Adrenal gland (tissue), 12 donors: ENCODE measurements around the gene SERGEF. TPM values are rescaled to one million over a fixed set of nuclear protein-coding genes. Genes with fewer than 3 reads are reported as not detected.

Source experiments
- DNase-seq, 7 donors: peaks; one replicate each; pipeline ENCODE4 v3.0.0-alpha.2; 2019 to 2020
- H3K27ac ChIP-seq, 5 donors: fragments of 200-600 bp; sonication (generic) in 4 of 5; 1 replicate in 3 of 5; 2 replicates in 2 of 5; pipeline versions ENCODE4 v1.5.1 to v1.8.0; 2016 to 2020; ENCODE audit warnings: mild to moderate bottlenecking in 1 of 5
- H3K27me3 ChIP-seq: fragments of 200-600 bp; 2 replicates; pipeline ENCODE4 v1.8.0; 2021
- H3K36me3 ChIP-seq, 2 donors: fragments of 200-600 bp; replicated peaks in 1 of 2; 1 replicate in 1 of 2; 2 replicates in 1 of 2; pipeline versions ENCODE4 v1.5.1 to v1.8.0; 2018 to 2022
- H3K4me1 ChIP-seq, 2 donors: fragments of 200-600 bp; replicated peaks in 1 of 2; 1 replicate in 1 of 2; 2 replicates in 1 of 2; pipeline versions ENCODE4 v1.5.1 to v1.8.0; 2018 to 2021
- H3K4me3 ChIP-seq, 4 donors: fragments of 200-600 bp; sonication (generic) in 3 of 4; one replicate each; pipeline ENCODE4 v1.5.1; 2016 to 2018
- H3K9me3 ChIP-seq, 3 donors: fragments of 200-600 bp; sonication (generic) in 1 of 3; replicated peaks in 1 of 3; 1 replicate in 2 of 3; 2 replicates in 1 of 3; pipeline versions ENCODE4 v1.5.1 to v1.8.0; 2016 to 2021
- POLR2A ChIP-seq, 2 donors: fragments of 450-650 bp; IDR thresholded peaks; one replicate each; pipeline ENCODE4 v1.6.1; 2017; ENCODE audit warnings: antibody characterized with exemption in 2 of 2, mild to moderate bottlenecking in 2 of 2, moderate library complexity in 1 of 2
- WGBS, 4 donors: extraction: QIAGEN DNeasy Blood & Tissue Kit in 2 of 4; methylation state at CpG; one replicate each; pipeline versions ENCODE4 v1.1.5 to v1.1.7; 2013 to 2017; 5-methylcytosine and 5-hydroxymethylcytosine counted together
- intact Hi-C, 2 donors: fragments of 100-400 bp; cut with DNase I; formaldehyde crosslinking; loops; one replicate each; pipeline versions ENCODE4 v1.14.1 to v1.15.0; 2022 to 2023
- polyA plus RNA-seq, 3 donors: library from polyadenylated mRNA; stranded (reverse); fragments of 200-250 nt in 2 of 3; fragments of 350-450 nt in 1 of 3; fragmentation: Illumina TruSeq in 1 of 3; extraction: RNeasy Lipid Tissue Mini Kit (QIAGEN cat#74804) in 1 of 3; gene quantifications; one replicate each; pipeline ENCODE4 v1.2.3, GENCODE V29; 2013 to 2014
- total RNA-seq, 9 donors: library from RNA; depleted of rRNA in 4 of 9; stranded (reverse); fragments of >200 nt in 4 of 9; fragments of 120-200 nt in 1 of 9; fragmentation: NEBNext Ultra II Directional in 1 of 9; extraction: Animal tissue kit (Norgen Biotek cat#: 25700) in 1 of 9; gene quantifications; one replicate each; pipeline versions ENCODE4 v1.1.0 to v1.2.4, GENCODE V29; 2013 to 2023
- TF ChIP-seq, protein P1 (sequence below), 6 experiments: fragments of 450-650 bp in 4 of 6; fragments of 200-600 bp in 2 of 6; sonication (generic) in 1 of 6; IDR thresholded peaks; 1 replicate in 5 of 6; 2 replicates in 1 of 6; pipeline versions ENCODE4 v1.5.1 to v1.8.0; 2016 to 2021; ENCODE audit warnings: antibody characterized with exemption in 6 of 6, mild to moderate bottlenecking in 2 of 6, moderate library complexity in 1 of 6
- donor health status: healthy with polysubstance abuse.
- donor health status: Bipolar disorder and iron deficiency.
- donor health status: DM: yes; HTN: yes; CAD: no.
- donor health status: DM: no; HTN: no; CAD: no.
- donor health status: DM: no; HTN: no; CAD: no.
- donor health status: DM: yes; HTN: yes; CAD: no.

SERGEF gene
- total and polyA plus RNA-seq, 12 donors = 21.7 to 216 (median 38.4) TPM

DNA sequence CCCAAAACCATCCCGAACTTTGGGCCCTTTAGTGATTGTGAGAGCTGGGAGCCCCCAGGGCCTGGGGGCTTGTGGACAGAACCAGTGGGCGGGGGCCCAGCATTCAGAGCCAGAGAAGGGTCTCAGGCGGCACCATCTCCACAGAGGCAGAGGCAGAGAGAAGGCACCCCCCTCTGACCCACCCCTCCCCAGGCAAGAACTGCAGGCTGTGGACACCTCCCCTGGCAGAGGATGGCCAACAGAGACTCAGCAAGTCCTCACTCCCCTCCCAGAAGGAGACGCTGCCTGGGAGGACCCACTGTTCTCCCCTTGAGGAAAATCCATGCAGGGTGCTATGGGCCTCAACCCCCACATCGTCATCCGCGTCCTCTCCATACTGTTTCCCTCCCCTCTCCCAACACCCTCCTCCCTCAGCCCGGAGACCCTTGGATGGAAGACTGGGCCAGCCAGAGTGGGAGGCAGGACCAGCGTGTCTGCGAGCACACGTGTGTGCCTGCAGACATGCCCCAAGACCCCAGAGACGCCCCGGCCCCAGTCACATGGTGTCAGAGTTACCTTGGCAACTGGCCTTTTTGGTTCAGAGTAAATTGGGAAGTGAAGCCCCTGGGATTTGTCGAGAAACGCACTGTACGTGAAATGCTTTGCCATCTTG, 235.6 kb downstream of the SERGEF start:
- Histone ChIP-seq H3K36me3 (no peaks in the 10 kb centered on the region), H3K4me3 (no peak overlapping the region), H3K9me3 (no peaks in the 10 kb centered on the region), H3K4me1 (no peaks in the 10 kb centered on the region), H3K27me3 (no peaks in the 10 kb centered on the region), H3K27ac (no peak overlapping the region)
- TF ChIP-seq, protein P1, sequence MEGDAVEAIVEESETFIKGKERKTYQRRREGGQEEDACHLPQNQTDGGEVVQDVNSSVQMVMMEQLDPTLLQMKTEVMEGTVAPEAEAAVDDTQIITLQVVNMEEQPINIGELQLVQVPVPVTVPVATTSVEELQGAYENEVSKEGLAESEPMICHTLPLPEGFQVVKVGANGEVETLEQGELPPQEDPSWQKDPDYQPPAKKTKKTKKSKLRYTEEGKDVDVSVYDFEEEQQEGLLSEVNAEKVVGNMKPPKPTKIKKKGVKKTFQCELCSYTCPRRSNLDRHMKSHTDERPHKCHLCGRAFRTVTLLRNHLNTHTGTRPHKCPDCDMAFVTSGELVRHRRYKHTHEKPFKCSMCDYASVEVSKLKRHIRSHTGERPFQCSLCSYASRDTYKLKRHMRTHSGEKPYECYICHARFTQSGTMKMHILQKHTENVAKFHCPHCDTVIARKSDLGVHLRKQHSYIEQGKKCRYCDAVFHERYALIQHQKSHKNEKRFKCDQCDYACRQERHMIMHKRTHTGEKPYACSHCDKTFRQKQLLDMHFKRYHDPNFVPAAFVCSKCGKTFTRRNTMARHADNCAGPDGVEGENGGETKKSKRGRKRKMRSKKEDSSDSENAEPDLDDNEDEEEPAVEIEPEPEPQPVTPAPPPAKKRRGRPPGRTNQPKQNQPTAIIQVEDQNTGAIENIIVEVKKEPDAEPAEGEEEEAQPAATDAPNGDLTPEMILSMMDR (IDR thresholded peaks at IDR 0.05) = no peak
- TF ChIP-seq POLR2A (IDR thresholded peaks at IDR 0.05) = no peak
- intact Hi-C loops = no loop called here
- no peak for DNase-seq
- WGBS, 4 donors = 80 to 92% (median 88%) methylated on average over 13 to 16 of the region's 16 CpGs

DNA sequence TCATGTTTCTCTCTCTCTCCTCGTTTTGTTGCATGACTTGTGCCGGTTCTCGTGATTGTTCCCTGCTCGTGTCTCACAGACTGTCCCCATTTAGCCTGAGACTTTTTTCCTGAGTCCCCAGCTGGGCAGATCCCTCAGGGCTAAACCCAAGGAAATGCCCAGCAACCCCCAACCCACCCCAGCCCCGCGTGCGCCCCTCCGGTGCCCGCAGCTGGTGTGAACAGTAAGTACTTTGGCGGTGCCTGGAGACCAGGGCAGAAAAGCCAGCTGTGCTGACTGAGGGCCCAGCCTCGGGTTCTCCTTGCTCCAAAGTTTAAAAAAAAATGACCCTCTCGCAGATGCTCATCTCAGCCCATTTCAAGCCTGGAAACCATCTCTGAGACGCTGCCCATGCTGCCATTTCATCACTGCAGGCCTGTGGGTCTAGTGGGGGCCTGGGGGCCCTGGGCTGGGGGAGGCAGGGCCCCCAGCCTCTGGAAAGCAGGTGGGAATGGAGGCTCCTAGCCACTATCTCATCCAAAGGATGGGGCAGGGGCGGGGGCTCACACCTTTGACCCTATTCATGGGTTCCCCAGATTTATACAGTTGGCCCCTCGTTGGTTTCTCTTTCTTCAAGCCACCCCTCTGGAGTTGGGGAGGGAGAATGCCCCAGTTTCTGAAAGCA, 236.5 kb downstream of the SERGEF start:
- Histone ChIP-seq H3K4me3 (no peak overlapping the region), H3K27me3 (no peaks in the 10 kb centered on the region), H3K9me3 (no peaks in the 10 kb centered on the region), H3K36me3 (no peaks in the 10 kb centered on the region), H3K4me1 (no peaks in the 10 kb centered on the region), H3K27ac (no peak overlapping the region)
- no peak for DNase-seq
- intact Hi-C loops = no loop called here
- TF ChIP-seq, protein P1 (IDR thresholded peaks at IDR 0.05) = no peak
- no peak for TF ChIP-seq POLR2A (IDR thresholded peaks at IDR 0.05)
- 78 to 91% (median 84%) methylated on average over 13 to 15 of the region's 15 CpGs for WGBS, 4 donors

DNA sequence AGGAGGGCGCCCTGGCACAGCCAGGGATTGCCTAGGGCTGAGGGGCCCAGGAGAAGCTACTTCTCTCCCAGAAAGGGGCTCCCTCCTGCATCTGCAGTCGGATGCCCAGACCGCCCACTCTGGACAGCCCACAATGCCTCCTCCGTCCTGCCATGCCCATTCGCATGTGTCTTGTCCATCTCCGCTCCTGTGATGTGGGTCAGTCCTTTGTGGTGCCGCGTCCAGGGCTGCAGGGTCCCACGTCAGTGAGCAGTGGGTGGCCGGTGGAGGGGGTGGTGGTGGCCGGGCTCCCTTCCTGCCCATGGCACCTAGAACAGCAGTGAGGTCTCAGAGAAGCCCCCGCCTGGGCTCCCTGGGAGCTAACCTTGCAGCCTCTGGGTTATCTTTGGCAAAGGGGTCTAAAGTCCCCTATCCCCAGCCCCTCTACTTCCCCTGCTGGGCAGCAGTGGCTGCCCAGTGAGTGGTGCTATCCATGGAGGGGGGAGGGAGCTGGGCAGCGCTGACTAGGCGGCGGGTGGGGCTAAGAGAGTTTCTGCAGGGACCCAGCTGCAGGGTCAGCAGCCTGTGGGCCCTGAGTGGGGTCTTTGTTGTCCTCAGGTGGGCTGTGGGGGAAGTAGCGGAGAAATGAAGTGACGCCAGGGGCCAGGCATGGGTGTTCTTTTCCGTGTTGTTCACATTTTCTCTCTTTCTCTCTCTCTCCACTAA, 237.2 kb downstream of the SERGEF start:
- H3K9me3 ChIP-seq = no peaks in the 10 kb centered on the region
- no peaks in the 10 kb centered on the region for H3K27me3 ChIP-seq
- 84 to 91% (median 87%) methylated on average over 4 to 18 of the region's 18 CpGs for WGBS, 4 donors
- TF ChIP-seq, protein P1 (IDR thresholded peaks at IDR 0.05) = no peak
- TF ChIP-seq POLR2A (IDR thresholded peaks at IDR 0.05) = no peak
- intact Hi-C loops = no loop called here
- H3K27ac ChIP-seq = no peak overlapping the region
- H3K36me3 ChIP-seq = no peaks in the 10 kb centered on the region
- peak in 1 of 7 donors; percentile 4 for DNase-seq
- no peak overlapping the region for H3K4me3 ChIP-seq
- no peaks in the 10 kb centered on the region for H3K4me1 ChIP-seq

DNA sequence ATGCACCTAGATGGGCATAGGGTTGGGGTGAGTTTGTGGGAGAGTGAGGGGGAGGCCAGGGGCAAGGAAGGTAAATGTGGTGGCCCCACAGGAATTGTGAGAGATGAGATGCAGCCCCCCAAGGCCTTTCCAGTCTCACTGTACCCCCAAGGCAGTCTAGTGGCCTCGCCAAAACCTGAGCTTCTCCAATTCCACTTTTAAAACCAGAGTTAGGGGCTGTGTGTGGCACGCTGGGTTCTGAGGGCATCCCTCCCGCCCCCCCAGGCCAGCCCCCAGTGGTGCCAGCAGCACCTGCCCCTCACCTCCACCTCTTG, 237.9 kb downstream of the SERGEF start:
- Histone ChIP-seq H3K9me3 (no peaks in the 10 kb centered on the region), H3K27ac (no peak overlapping the region), H3K4me1 (no peaks in the 10 kb centered on the region), H3K27me3 (no peaks in the 10 kb centered on the region), H3K4me3 (no peak overlapping the region), H3K36me3 (no peaks in the 10 kb centered on the region)
- no peak for DNase-seq
- intact Hi-C loops = no loop called here
- WGBS, 4 donors = 83 to 97% (median 88%) methylated on average over 1 to 3 of the region's 3 CpGs; no CpG with 5 or more reads in 1 of the 4 donors
- TF ChIP-seq, protein P1 (IDR thresholded peaks at IDR 0.05) = no peak
- TF ChIP-seq POLR2A (IDR thresholded peaks at IDR 0.05) = no peak
